ENCODE data around the gene KRTDAP. TPM values are rescaled to one million over a fixed set of nuclear protein-coding genes. Genes with fewer than 3 reads are reported as not detected.

KRTDAP gene
- total RNA-seq, 1 donor from 2014 or later: 338 TPM

DNA sequence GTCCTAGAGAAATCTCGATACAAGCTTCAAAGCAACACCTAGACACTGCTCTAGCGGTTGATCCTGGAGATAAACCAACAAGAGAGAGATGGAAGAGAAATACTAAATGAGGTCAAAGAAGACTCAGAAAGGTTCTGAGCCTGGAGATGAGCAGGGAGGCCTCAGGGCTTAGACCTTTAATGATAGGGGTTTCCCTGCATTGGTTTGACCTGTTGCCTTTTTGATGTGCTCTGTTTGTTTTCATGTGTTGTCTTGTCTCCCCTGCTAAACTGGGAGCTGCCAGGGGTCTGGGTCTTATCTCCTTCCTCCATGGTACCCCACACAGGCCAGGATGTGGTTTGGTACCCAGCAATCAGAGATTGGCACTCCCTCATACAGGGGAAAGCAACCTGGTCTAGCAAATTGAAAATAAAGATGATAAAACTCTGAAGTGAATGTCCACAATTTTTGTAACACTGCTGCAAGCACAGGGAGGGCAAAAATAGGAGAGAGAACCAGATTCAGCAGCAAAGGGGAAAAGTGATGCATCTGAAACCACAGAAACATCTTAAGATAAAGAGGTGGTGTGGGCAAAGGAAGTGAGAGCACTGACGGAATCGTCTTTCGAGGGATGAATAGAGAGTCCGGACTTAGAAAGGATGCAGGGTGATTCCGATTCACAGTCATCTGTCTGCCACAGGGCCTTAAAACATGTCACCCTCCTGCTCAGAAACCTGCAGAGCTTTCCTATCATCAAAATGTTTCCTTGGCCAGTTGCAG, 38.7 kb downstream of the KRTDAP start:
- no peak for ATAC-seq

DNA sequence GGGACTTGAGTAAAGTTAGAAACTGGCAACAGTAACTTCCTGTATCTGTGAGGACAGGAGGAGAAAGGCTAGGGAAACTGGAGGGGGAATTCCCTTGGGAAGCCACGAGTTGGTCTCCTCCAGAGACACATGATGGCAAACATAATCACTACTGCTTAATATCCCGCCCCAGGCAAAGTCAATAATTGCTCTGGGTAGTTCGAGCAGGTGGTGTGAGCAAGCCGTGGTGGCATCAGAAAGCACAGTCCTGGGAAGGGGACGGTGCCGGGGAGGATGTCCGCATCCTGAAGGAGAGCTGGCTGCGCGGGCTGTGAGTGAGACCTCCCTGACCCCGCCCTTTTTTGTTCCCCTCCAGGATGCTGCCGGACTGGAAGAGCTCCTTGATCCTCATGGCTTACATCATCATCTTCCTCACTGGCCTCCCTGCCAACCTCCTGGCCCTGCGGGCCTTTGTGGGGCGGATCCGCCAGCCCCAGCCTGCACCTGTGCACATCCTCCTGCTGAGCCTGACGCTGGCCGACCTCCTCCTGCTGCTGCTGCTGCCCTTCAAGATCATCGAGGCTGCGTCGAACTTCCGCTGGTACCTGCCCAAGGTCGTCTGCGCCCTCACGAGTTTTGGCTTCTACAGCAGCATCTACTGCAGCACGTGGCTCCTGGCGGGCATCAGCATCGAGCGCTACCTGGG, 40.8 kb downstream of the KRTDAP start:
- ATAC-seq: peak; percentile 88

GRCh38 chr19:35447606-35448469, 42.4 kb downstream of the KRTDAP start, which contains the start of gene FFAR2:
TSS of gene FFAR2 (plus strand) at chr19:35448257. CDS start at chr19:35449715, 1,458 bp downstream.
- ATAC-seq: no peak

DNA sequence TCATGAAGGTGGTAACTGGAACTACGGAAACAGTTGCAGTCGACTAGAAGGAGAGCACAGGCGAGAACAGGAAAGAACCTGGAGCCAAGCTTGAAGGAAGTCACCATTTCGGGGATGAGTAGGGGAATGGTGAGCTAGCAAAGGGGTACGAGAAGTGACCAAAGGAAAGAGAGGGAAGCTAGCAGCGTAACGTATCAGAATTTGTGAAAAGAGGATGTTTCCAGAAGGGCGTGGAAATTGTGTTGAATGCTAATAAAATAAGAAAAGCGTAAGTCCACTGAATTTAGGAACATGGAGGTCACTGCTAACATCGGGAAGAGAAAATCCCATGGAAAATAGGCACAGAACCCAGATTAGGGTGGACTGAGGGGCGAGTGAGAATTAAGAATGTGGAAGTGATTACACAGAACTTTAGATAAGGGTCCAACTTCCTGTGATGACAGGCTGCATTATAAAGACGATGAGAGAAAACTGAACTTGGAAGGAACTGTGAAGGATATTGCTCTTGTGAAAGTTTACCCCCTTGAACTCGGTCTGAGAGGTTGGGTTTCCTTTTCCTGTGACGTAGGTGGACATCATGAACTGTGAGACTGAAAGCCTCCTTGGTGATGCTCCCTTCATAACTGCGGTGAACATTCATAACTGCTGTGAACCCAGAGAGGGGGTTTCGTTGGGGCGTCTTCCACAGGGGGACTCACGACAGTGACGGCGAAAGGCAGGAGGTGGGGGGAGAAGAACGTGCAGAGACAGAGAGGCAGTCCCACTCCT, 44.3 kb downstream of the KRTDAP start:
- ATAC-seq: no peak

DNA sequence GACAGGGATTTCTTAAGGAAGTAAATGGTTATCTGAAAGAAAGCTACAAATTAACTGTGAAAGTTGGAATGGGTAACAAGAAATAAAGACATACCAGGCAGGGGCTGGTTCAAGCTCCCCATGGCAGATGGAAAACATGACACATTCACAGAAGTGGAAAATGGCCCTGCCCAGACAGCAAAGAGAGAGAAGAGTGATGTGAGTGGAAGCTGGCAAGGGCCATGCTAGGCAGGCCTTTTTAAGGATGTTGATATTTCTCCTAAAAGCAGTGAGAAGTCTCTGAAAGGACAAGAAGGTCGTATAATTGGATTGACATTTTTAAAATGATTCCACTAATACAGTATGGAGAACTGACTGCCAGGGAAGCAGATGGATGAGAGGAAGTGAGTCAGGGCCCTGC, 45.5 kb downstream of the KRTDAP start:
- ATAC-seq: no peak

- no peak for ATAC-seq
These were observed 48.2 kb downstream of the KRTDAP start for GRCh38 chr19:35442091-35442490.

- no peak for ATAC-seq
These were observed 50.3 kb downstream of the KRTDAP start for GRCh38 chr19:35439921-35440320.

- no peak for ATAC-seq
These were observed 51.7 kb downstream of the KRTDAP start for GRCh38 chr19:35438527-35438926.

- ATAC-seq: no peak
These were observed 52.2 kb downstream of the KRTDAP start for GRCh38 chr19:35438096-35438495.

DNA sequence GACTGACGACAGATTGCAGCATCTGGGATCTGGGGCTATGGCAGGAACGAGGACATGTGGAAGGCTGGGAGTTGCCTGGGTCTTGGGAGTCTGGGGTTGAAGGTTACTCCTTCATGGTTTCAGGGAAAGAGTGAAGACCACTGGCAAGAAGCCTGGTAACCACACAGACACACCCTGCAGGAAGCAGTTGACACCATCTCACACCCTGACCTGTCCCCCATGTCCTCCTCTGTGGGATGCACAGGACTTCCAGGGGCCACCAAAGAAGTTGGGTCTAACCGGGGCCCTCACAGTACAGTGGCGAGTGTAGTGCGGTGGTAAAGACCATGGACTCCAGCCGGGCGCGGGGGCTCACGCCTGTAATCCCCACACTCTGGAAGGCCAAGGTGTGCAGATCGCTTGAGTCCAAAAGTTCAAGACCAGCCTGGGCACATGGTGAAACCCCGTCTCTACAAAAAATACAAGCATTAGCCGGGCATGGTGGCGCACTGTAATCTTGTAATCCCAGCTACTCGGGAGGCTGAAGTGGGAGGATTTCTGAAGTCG, 52.8 kb downstream of the KRTDAP start:
- no peak for ATAC-seq

Other genes starting within 250 kb of the KRTDAP start
- gene LSR, start 241.5 kb downstream of the KRTDAP start, total RNA-seq: 66.6 TPM
- gene USF2, start 221.5 kb downstream of the KRTDAP start, total RNA-seq: 72.3 TPM
- gene HAMP, start 207.9 kb downstream of the KRTDAP start, total RNA-seq: not detected
- not detected for gene MAG, start 198.3 kb downstream of the KRTDAP start, total RNA-seq
- gene CD22, start 161.3 kb downstream of the KRTDAP start, total RNA-seq: 2.5 TPM
- gene FFAR1, start 142.6 kb downstream of the KRTDAP start, total RNA-seq: not detected
- not detected for gene FFAR3, start 132.0 kb downstream of the KRTDAP start, total RNA-seq
- gene GPR42, start 119.4 kb downstream of the KRTDAP start, total RNA-seq: not detected
- 1.8 TPM for gene FFAR2, start 42.2 kb downstream of the KRTDAP start, total RNA-seq
- gene DMKN, start 23.2 kb upstream of the KRTDAP start, total RNA-seq: 406 TPM
- 1,433 TPM for gene SBSN, start 37.8 kb upstream of the KRTDAP start, total RNA-seq
- gene GAPDHS, start 43.0 kb upstream of the KRTDAP start, total RNA-seq: not detected
- 87.7 TPM for gene TMEM147, start 55.2 kb upstream of the KRTDAP start, total RNA-seq
- not detected for gene ATP4A, start 73.2 kb upstream of the KRTDAP start, total RNA-seq
- gene PMIS2, start 95.7 kb upstream of the KRTDAP start, total RNA-seq: not detected
- gene HAUS5, start 122.3 kb upstream of the KRTDAP start, total RNA-seq: 15.4 TPM
- gene RBM42, start 138.6 kb upstream of the KRTDAP start, total RNA-seq: 52.7 TPM
- gene ETV2, start 151.3 kb upstream of the KRTDAP start, total RNA-seq: 2.2 TPM
- gene COX6B1, start 157.9 kb upstream of the KRTDAP start, total RNA-seq: 553 TPM
- gene UPK1A, start 176.1 kb upstream of the KRTDAP start, total RNA-seq: 3.8 TPM
- gene ZBTB32, start 214.1 kb upstream of the KRTDAP start, total RNA-seq: not detected
- gene KMT2B, start 227.5 kb upstream of the KRTDAP start, total RNA-seq: 21.1 TPM